ENCODE measurements around the gene ITPRID2. TPM values are rescaled to one million over a fixed set of nuclear protein-coding genes. Genes with fewer than 3 reads are reported as not detected.

Gene ITPRID2
- total RNA-seq, 1 donor from 2014 or later = 50.9 TPM

DNA sequence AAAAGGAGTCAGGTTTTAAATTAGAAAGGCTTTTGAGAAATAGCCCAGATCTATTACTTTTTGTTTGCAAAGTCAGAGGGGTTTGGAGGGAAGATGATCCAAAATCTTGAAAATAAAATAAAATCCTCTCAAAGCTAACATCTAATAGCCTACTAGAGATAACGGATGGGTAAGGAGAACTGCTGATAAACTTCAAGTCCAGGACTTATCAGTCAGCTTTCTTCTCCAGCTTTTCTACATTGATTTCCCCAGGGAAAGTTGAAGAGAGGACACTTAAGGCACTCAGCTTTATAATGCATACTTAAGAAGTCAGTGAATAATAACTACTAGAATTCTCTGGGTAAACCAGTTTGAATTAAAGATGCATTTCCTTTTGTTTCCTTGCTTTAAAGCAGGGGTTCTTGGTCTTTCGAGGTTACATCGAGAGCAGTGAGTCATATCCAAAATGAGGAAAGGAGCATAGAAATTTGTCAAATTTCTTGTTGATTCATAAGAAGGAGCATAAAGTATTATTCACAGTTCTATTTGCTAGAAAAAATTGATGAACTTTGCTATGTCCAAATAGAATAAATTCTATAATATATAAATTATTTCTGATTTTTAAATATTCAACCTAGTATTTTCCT lies 43.2 kb upstream of the ITPRID2 start:
- no peaks in the 10 kb centered on the region for H3K9me3 ChIP-seq
- TF ChIP-seq, protein P1, sequence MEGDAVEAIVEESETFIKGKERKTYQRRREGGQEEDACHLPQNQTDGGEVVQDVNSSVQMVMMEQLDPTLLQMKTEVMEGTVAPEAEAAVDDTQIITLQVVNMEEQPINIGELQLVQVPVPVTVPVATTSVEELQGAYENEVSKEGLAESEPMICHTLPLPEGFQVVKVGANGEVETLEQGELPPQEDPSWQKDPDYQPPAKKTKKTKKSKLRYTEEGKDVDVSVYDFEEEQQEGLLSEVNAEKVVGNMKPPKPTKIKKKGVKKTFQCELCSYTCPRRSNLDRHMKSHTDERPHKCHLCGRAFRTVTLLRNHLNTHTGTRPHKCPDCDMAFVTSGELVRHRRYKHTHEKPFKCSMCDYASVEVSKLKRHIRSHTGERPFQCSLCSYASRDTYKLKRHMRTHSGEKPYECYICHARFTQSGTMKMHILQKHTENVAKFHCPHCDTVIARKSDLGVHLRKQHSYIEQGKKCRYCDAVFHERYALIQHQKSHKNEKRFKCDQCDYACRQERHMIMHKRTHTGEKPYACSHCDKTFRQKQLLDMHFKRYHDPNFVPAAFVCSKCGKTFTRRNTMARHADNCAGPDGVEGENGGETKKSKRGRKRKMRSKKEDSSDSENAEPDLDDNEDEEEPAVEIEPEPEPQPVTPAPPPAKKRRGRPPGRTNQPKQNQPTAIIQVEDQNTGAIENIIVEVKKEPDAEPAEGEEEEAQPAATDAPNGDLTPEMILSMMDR (IDR thresholded peaks at IDR 0.05) = no peak
- DNase-seq (ENCODE audit: low spot score in 2 of 2) = no peak
- H3K4me1 ChIP-seq = no peaks in the 10 kb centered on the region
- no peaks in the 10 kb centered on the region for H3K36me3 ChIP-seq
- H3K4me3 ChIP-seq = no peak overlapping the region
- no peaks in the 10 kb centered on the region for H3K27me3 ChIP-seq
- intact Hi-C loops (cut with DNase I) = loop anchor here (1.0 kb wide), 1 partner anchor 37 kb away; no protein-coding TSS in a partner anchor
- H3K27ac ChIP-seq = no peak overlapping the region

DNA sequence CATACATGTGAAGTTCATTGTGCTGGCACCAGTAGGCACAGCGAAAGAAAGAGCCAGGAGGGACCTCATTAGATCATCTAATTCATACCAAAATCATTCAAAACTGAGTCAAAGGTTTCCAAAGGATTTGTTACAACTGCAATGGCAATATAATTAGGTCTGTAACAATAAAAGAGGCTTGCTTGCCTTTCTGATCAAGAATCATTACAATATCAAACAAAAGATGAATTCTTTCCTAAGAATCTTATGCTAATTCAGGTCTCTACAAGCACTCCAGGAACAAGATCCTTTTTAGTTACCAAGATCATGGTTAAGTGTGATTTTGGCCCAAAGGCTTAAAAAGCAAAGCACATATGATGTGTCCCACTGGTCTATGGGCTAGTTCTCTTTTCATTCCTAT lies 41.9 kb upstream of the ITPRID2 start:
- intact Hi-C loops (cut with DNase I) = no loop called here
- no peaks in the 10 kb centered on the region for H3K9me3 ChIP-seq
- no peak overlapping the region for H3K4me3 ChIP-seq
- H3K27ac ChIP-seq = no peak overlapping the region
- no peaks in the 10 kb centered on the region for H3K27me3 ChIP-seq
- no peaks in the 10 kb centered on the region for H3K36me3 ChIP-seq
- no peaks in the 10 kb centered on the region for H3K4me1 ChIP-seq
- DNase-seq (ENCODE audit: low spot score in 2 of 2) = no peak
- TF ChIP-seq, protein P1 (IDR thresholded peaks at IDR 0.05) = no peak

DNA sequence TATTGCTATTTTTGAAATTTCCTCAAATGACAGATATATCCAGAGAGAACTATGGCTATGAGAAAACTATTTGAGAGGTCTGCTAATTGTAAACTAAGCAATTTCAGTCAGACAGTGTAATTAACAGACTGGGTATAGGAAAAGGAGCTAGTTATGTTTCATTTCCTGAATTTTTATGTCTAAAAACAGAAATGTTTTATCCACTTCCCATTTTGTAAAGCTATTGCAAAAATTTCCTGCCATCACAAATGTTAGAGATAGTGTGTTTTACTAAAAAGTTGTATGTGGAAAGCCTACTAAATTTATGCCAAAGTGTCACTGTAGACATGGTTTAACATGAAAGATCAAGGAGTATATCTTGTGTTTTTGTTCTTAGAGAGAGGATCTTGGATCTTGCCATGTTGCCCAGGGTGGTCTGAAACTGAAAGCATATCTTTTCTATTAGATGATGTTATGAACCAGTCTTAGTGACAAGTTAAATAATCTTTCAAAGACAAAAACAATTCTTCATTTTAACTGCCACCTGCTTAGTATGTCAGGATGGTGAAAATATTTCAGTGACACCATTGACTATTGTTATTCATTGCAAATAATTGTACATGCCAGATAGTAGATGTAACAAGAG lies 40.5 kb upstream of the ITPRID2 start:
- no peaks in the 10 kb centered on the region for H3K4me1 ChIP-seq
- no peaks in the 10 kb centered on the region for H3K9me3 ChIP-seq
- intact Hi-C loops (cut with DNase I) = no loop called here
- H3K27ac ChIP-seq = no peak overlapping the region
- H3K4me3 ChIP-seq = no peak overlapping the region
- no peaks in the 10 kb centered on the region for H3K36me3 ChIP-seq
- no peaks in the 10 kb centered on the region for H3K27me3 ChIP-seq
- TF ChIP-seq, protein P1 (IDR thresholded peaks at IDR 0.05) = no peak
- no peak for DNase-seq (ENCODE audit: low spot score in 2 of 2)

DNA sequence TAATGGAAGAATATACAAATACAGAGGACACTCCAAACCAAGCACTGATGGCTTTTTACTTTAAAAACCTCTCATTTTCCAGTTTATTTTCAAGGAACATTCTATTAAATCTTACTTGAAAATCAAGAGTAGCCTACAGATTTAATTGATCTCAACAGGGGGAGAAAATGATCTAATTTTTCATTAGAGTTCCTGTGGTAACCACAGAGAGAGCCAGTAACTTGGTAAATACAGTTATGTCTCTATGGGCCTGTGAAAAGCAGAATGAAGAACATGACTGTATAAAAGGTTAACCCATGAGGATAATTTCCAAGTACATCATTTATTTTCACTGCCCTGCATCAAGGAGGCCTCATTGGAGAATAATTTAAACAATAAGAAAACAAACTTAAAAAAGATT lies 39.8 kb upstream of the ITPRID2 start:
- H3K27me3 ChIP-seq = no peaks in the 10 kb centered on the region
- TF ChIP-seq, protein P1 (IDR thresholded peaks at IDR 0.05) = no peak
- no peaks in the 10 kb centered on the region for H3K36me3 ChIP-seq
- intact Hi-C loops (cut with DNase I) = no loop called here
- no peak overlapping the region for H3K4me3 ChIP-seq
- no peaks in the 10 kb centered on the region for H3K4me1 ChIP-seq
- DNase-seq (ENCODE audit: low spot score in 2 of 2) = no peak
- no peak overlapping the region for H3K27ac ChIP-seq
- H3K9me3 ChIP-seq = no peaks in the 10 kb centered on the region

DNA sequence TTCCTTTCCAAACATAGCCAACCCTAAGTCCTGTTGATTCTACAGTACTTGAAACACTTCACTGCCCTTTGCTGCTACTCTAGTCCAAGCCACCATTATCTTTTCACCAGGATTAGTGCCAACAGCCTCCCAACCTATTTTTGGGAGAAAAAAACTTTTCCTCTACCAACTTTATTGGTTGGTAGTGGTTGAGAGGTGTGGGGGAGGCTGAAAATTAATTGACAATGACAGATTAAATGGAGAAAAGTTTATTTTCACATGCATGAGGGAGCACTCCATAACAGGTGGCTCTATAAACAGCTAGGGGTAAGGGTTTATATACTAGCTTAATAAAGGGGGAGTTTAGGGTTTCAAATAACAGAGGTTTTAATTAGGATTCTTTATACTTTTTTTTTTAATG lies 37.8 kb upstream of the ITPRID2 start:
- H3K4me3 ChIP-seq = no peak overlapping the region
- TF ChIP-seq, protein P1 (IDR thresholded peaks at IDR 0.05) = no peak
- no peaks in the 10 kb centered on the region for H3K36me3 ChIP-seq
- no peaks in the 10 kb centered on the region for H3K27me3 ChIP-seq
- no peak for DNase-seq (ENCODE audit: low spot score in 2 of 2)
- H3K27ac ChIP-seq = no peak overlapping the region
- intact Hi-C loops (cut with DNase I) = no loop called here
- no peaks in the 10 kb centered on the region for H3K9me3 ChIP-seq
- no peaks in the 10 kb centered on the region for H3K4me1 ChIP-seq

Measured in ascending aorta (tissue), 2 donors.